ENCODE results near the gene CDYL. TPM values are rescaled to one million over a fixed set of nuclear protein-coding genes. Genes with fewer than 3 reads are reported as not detected.

Gene CDYL
- total RNA-seq, 2 donors from 2014 or later: 55.1 to 58.2 TPM

DNA sequence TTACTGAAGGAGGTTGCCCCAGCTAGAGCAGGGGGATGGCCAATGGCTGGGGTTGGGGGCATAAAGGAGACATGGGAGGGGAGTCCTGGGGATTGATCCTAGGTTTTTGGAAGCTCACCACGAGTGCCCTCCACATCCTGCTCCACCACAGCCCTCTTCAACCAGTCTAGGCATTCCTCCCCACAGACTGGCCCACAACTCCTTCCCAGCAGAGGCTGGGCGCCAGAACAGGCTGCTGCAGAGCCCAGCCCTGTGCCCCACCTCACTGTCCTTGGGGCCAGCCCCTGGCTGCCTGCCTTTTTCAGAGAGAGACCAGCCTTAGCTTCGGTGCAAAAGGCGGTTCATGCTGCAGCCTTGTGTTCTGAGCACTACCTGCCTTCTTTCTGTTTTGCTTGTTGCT is 211.2 kb downstream of the CDYL start:
- H3K9ac ChIP-seq (ENCODE audit: extremely low read depth, low read length, poor library complexity, severe bottlenecking): no peak overlapping the region
- H3K36me3 ChIP-seq (ENCODE audit: control insufficient read depth, insufficient read depth, low read length): no peaks in the 10 kb centered on the region
- no peak overlapping the region for H3K27ac ChIP-seq (ENCODE audit: low read depth, low read length)
- Mint-ChIP-seq H3K9me3 (peaks cover 1% of the 10 kb centered on the region), H3K4me3 (no peak overlapping the region), H3K36me3 (ENCODE audit: low read depth) (peaks cover 4% of the 10 kb centered on the region), H3K4me1 (peaks cover 4% of the 10 kb centered on the region), H3K27ac (no peak overlapping the region), H3K27me3 (ENCODE audit: insufficient read depth) (peaks cover 4% of the 10 kb centered on the region)
- H3K9me3 ChIP-seq (ENCODE audit: control insufficient read depth, low read length): no peaks in the 10 kb centered on the region
- DNase-seq: no peak
- H3K4me1 ChIP-seq (ENCODE audit: control insufficient read depth, insufficient read depth, low read length): no peaks in the 10 kb centered on the region
- no peaks in the 10 kb centered on the region for H3K27me3 ChIP-seq (ENCODE audit: control insufficient read depth, insufficient read depth, low read length, poor library complexity, severe bottlenecking)
- 86 to 100% methylated on average over 3 to 4 of the region's 4 CpGs for WGBS, 2 experiments (ENCODE audit: insufficient coverage in 1 of 2, insufficient read length in 1 of 2)
- H3K4me3 ChIP-seq (ENCODE audit: low read length): no peak overlapping the region
- TF ChIP-seq, protein P1, sequence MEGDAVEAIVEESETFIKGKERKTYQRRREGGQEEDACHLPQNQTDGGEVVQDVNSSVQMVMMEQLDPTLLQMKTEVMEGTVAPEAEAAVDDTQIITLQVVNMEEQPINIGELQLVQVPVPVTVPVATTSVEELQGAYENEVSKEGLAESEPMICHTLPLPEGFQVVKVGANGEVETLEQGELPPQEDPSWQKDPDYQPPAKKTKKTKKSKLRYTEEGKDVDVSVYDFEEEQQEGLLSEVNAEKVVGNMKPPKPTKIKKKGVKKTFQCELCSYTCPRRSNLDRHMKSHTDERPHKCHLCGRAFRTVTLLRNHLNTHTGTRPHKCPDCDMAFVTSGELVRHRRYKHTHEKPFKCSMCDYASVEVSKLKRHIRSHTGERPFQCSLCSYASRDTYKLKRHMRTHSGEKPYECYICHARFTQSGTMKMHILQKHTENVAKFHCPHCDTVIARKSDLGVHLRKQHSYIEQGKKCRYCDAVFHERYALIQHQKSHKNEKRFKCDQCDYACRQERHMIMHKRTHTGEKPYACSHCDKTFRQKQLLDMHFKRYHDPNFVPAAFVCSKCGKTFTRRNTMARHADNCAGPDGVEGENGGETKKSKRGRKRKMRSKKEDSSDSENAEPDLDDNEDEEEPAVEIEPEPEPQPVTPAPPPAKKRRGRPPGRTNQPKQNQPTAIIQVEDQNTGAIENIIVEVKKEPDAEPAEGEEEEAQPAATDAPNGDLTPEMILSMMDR (conservative IDR thresholded peaks at IDR 0.05): no peak

DNA sequence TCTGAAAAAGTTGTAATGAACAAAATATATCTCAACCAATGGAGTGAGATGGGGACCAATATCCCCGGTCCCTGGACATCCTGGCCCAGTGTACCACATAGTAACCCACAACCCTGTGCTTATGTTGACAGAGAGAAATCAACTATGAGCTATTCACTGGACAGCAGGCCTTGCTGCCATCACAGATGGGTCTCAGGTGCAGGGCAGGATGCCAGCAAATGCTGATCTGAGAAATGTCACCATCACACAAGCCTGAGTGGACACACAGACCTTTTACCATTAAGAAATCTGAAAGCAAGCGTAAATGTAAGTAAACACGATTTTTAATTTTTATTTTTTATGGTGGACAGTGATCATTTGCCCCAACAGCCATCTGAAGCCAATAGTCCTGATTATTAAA is 218.5 kb downstream of the CDYL start:
- Histone ChIP-seq H3K27ac (ENCODE audit: low read depth, low read length) (no peak overlapping the region), H3K36me3 (ENCODE audit: control insufficient read depth, insufficient read depth, low read length) (peaks cover 7% of the 10 kb centered on the region), H3K4me1 (ENCODE audit: control insufficient read depth, insufficient read depth, low read length) (no peaks in the 10 kb centered on the region), H3K4me3 (ENCODE audit: low read length) (no peak overlapping the region), H3K9me3 (ENCODE audit: control insufficient read depth, low read length) (no peaks in the 10 kb centered on the region), H3K9ac (ENCODE audit: extremely low read depth, low read length, poor library complexity, severe bottlenecking) (no peak overlapping the region), H3K27me3 (ENCODE audit: control insufficient read depth, insufficient read depth, low read length, poor library complexity, severe bottlenecking) (no peaks in the 10 kb centered on the region)
- TF ChIP-seq, protein P1 (conservative IDR thresholded peaks at IDR 0.05): no peak
- peaks cover 1% of the 10 kb centered on the region for H3K9me3 Mint-ChIP-seq
- DNase-seq: no peak
- no peaks in the 10 kb centered on the region for H3K4me1 Mint-ChIP-seq
- WGBS, 2 experiments (ENCODE audit: insufficient coverage in 1 of 2, insufficient read length in 1 of 2): 91 to 100% methylated on average over 2 to 3 of the region's 3 CpGs
- H3K27me3 Mint-ChIP-seq (ENCODE audit: insufficient read depth): no peaks in the 10 kb centered on the region
- H3K36me3 Mint-ChIP-seq (ENCODE audit: low read depth): peaks cover 13% of the 10 kb centered on the region
- H3K4me3 Mint-ChIP-seq: no peak overlapping the region
- H3K27ac Mint-ChIP-seq: no peak overlapping the region

DNA sequence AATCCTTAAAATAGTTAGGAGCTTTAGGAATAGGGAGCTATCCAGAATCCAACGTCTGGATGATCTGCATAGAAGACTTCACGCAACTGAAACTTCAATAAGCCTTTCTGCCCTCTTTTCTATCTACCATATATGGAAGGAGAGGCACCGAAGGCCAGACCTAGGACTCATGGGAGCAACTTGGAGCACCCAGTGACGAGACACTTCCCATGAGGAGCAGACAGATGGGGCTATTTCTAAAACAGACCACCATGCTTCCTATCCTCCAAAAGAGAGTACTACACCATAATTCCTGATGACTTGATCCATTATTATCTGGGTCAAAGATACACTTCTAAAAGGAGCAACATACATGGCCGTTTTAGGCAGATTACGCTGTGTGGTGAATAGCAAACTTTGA is 221.7 kb downstream of the CDYL start:
- WGBS, 2 experiments (ENCODE audit: insufficient coverage in 1 of 2, insufficient read length in 1 of 2): 87 to 88% methylated on average over 6 of the region's 6 CpGs
- Mint-ChIP-seq H3K27ac (no peak overlapping the region), H3K36me3 (ENCODE audit: low read depth) (peaks cover 20% of the 10 kb centered on the region)

More for the DNA sequence above, 221.7 kb downstream of the CDYL start:
- H3K9me3 ChIP-seq (ENCODE audit: control insufficient read depth, low read length): no peaks in the 10 kb centered on the region
- Mint-ChIP-seq H3K4me3 (no peak overlapping the region), H3K4me1 (no peaks in the 10 kb centered on the region), H3K9me3 (no peaks in the 10 kb centered on the region), H3K27me3 (ENCODE audit: insufficient read depth) (no peaks in the 10 kb centered on the region)
- DNase-seq: no peak
- no peak overlapping the region for H3K27ac ChIP-seq (ENCODE audit: low read depth, low read length)
- H3K36me3 ChIP-seq (ENCODE audit: control insufficient read depth, insufficient read depth, low read length): peaks cover 21% of the 10 kb centered on the region
- no peaks in the 10 kb centered on the region for H3K4me1 ChIP-seq (ENCODE audit: control insufficient read depth, insufficient read depth, low read length)
- TF ChIP-seq, protein P1 (conservative IDR thresholded peaks at IDR 0.05): peak; percentile 40
- H3K9ac ChIP-seq (ENCODE audit: extremely low read depth, low read length, poor library complexity, severe bottlenecking): no peak overlapping the region
- no peak overlapping the region for H3K4me3 ChIP-seq (ENCODE audit: low read length)
- H3K27me3 ChIP-seq (ENCODE audit: control insufficient read depth, insufficient read depth, low read length, poor library complexity, severe bottlenecking): no peaks in the 10 kb centered on the region

All from endodermal cell (in vitro differentiated cells).